NCI-H2107 treated with DMSO at 0.1 percent for 48 hours (cell line): ENCODE measurements around the gene VIPR2.
A peak's percentile ranks its signal among the peaks of the same experiment; 100 is the strongest.

ENCODE experiments used
- DNase-seq: peaks from one replicate; lab custom pipeline; 2025; ENCODE audit not compliant: unreplicated experiment; lab: John Stamatoyannopoulos, UW

Gene VIPR2

DNA sequence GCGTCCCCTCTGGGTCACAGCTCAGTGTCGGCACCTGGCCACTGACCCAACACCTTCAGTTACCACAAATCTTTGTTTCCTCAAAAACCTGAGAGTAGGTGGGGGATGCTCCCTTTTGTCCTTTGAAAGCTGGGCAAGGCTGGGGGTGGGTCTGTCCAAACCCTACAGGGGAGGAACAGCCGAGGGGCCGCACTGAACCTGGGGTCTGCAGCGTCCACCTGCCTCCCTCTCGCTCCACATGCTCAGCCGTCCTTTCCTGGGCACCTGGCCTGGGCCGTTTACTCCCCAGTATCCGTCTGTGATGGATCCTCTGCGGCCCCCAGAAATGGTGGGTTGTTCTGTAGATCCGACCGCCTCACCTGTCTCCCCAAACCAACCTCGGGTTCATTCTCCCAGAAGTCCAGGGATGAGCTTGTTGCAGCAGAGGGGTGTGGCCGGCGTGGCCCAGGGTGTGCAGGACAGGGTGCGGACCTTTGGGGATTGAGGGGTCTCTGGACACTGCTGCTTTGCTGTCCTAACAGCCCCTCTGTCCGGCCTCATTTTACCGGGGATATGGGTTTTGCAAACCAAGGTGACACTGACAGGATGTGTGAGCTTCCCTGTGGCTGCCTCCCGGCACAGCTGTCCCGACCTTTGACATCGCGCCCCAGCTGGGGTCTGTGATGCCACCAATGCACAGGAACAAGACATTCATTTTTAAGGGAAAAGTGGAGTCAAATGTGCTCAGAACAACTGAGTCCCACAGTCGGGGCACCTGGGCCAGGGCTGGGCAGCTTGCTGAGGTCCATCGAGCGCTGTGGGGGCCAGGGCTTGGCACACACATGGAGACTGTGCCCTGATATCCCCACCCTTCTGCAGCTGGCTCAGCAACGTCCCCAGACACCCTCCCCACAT is 115.9 kb downstream of the VIPR2 start:
- DNase-seq: no peak

DNA sequence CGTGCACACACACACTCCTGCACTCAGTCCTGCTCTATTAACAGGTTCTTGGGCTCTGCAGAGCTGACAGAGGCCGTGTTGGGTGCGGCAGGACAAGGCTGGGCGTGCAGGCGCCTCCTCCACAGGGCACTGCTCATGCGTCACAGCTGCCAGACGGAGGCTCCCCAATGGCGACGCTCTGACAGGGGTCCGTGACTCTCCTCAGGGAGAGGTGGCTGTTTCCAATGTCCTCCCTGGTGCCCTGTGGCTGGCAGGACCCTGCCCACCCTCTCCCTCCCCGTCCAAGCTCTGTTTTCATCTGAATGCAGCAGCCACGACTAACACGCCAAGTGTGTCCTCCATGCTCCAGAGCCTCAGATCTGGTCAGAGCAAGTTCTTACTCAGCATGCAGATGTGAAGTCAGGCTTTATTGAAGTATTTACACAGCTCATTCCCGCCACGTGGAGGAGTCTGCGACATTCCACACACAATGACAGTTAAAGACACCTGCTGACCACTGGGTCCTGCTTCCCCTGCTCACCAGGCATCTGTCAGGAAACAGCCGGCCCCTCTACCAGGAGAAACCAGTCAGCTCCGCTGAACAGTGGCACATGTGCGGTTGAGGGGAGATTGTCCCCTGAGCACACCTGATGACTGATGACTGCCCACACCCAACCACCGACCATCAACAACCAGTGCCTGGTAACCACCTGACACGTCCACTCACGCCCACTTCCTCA is 116.7 kb downstream of the VIPR2 start:
- peak; percentile 32 for DNase-seq

DNA sequence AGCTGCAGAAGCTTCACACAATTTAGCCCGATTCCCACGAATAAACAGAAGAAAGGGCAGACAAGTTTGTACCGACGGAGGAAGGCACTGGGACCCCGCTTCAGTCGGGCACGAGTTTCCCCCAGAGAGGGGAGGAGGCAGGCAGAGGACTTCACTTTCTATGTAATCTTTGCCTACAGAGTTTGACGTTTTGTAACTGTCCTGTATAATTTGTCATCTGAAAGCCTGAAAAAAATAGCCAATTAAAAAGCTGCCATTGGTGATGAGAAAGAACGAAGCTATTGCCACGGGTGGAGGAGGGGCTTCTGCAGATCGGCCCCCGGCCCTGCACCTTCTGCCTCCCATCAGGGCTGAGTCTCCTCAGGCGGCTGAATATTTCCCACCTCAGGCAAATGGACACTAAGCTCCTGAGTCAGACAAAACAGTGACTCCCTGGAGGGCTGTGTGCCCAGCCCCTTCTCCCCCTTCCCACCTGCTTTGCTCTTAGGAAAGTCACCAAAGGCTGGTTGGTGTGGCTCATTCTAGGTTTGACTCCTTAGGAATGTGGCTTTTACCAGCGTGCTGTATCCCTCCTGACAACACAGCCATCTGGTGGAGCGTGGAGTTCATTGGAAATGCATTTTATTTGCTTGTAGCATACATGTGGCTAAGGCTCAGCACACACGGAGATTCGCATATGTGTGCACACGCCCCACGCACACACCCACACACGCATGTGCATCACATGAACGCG is 117.4 kb downstream of the VIPR2 start:
- no peak for DNase-seq

DNA sequence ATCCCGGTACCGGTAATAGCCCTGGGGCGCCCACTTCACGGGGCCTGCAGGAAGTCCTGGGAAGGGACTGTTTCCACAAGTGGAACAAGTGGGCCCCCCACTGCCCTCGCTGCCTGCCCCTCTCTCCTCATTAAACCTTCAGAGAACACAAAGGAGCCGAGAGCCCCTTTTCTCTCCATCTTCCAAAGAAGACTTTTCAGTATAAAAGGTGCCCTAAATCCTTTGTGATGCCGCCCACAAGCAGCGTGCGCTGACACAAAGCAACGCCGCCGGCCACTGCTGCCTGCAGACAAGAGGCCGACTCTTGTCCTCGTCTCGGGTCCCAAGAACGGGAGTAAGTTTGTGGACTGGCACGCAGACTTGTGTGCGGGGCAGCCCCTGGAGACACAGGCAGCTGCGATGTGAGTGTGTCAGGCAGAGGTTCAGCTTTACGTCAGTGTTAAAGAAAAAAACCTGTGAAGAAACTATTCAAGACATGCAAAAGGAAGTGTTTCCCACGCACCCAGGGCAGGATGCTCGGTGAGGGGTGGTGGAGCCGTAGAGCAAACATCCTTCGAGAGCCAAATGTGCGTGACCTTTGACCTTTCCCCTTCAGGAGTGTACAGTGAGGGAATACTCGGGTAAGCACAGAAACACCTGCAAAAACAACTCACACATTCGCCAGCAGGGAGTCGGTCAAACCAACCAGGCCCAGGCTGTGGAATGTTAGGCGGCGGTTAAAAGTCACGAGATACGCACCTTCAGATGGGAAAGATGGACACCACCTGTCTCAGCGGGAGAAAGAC is 118.2 kb downstream of the VIPR2 start:
- DNase-seq: no peak

DNA sequence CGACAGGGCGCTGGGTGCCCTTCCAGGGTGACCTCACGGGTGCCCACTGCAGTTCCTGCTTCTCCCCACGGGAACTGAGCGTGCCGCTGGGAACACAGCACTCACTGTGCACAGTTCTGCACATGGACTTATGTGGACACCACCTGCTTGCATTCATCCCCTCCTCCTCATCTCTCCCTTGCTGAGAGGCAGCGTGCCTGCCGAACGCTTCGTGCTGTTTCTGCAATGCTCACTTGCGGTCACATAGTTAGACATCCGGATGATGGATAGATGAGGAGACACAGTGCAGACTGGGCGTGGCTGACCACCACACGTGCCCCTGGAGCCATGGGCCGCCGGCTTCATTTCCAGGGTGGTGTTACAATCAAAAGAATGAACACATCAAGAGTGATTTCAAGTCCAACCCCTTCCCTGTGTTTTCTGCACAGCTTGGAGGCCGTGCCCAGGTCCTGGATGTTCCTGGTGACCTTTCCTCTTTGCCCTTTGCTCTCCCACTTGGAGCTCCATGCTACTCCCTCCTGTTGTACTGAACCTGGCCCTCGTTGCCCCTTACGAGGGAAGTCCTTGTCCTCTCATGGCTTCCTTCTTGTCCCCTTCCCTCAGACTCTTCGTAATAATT is 119.4 kb downstream of the VIPR2 start:
- no peak for DNase-seq

DNA sequence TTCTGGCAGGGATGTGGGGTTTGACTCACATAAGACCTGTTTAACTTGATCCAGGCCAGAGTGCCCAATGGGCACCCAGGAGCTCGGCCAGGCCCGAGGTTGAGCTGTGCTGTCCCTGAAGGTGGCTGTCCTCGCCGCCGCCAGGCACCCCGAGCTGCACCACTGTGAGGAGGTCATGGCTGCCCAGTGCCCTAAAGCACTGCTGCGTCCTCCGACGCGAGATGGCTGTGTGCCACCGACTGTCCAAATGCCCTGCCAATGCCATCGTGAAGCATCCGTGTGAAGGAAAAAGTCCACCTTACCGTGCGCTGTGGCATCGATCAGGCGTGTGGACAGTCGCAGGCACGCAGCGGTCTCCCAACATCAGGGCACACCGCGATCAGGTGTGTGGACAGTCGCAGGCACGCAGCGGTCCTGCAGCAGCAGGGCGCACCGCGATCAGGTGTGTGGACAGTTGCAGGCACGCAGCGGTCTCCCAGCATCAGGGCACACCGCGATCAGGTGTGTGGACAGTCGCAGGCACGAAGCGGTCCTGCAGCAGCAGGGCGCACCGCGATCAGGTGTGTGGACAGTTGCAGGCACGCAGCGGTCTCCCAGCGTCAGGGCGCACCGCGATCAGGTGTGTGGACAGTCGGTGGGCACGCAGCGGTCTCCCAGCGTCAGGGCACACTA is 120.3 kb downstream of the VIPR2 start:
- DNase-seq: no peak

DNA sequence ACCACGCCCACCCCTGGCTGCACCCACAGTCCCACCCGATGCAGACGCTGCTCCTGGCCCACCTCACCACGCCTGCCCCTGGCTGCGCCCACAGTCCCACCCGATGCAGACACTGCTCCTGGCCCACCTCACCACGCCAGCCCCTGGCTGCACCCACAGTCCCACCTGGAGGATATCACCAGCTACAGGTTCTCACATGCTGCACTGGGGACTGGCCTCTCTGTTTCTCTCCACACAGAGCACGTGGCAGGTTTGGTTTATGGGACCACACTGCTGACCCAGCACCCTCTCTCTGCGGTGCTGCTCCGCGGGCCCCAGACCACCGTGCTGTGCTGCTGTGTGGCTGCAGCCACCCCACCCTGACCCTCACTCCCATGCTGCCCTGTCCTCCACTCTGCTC is 120.9 kb downstream of the VIPR2 start:
- no peak for DNase-seq

DNA sequence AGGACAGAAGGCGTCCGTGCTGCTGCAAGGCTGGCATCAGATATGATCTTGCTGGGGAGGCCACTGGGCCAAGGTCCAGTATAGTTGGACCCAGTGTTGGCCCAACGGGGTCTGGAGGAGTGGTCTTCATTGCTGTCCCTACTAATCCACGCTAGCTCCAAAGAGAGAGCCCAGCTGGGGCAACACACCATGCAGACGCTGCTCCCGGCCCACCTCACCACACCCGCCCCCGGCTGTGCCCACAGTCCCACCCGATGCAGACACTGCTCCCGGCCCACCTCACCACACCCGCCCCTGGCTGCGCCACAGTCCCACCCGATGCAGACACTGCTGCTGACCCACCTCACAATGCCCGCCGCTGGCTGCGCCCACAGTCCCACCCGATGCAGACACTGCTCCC is 121.5 kb downstream of the VIPR2 start:
- DNase-seq: no peak

DNA sequence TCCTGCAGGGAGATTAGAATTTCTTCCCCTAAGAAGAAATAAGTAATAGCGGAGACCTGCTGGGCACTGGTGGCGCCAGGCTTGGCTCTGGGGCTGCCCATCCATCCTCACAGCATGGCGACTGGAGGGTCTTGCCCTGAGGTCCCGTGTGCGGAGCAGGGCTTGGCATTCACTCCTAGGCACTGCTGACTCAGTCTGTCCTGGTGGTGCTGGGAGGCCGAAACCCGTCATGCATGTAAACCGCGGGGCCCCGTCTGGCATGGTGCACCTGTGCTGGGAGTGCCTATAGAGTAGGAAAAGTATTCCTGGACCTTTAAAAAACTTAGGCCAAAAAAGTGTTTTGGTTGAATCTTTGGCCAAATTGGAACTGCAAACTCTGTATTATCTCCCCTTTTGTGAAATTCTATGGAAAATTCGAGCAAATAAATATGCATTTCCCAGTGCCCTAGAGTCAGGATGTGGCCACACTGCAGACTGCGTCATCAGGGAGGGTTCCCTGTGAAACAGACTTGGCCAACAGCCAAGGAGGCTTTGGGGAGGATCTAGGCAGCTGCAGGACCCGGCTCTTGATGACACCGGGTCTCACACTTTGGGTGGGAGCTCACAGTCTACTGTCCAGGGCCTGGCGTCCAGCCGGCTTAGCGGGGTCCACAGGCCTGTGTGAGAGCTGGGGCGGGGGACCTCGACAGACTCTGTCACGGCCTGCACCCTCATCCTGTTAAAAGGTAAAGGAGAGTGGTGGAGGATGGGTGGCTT is 122.3 kb downstream of the VIPR2 start:
- no peak for DNase-seq

DNA sequence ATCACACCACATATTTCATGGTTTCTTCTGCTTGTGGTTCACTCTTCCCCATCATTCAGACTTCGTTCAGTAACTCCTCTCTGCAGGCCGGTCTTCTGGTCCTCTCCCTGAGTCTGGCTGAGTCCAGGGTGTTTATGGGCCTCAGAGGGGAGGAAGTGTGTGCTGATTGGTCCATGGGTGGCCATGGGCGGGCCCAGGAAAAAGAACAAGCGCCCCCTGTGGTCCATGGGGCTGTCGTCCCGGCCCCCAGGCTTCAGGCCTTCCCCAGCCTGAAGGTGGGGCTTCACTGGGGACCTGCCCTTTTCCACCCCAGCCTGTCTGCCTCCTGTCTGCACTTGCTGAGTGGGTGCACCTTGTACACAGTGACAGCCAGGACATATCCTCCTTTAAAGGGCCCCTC is 123.7 kb downstream of the VIPR2 start:
- no peak for DNase-seq

DNA sequence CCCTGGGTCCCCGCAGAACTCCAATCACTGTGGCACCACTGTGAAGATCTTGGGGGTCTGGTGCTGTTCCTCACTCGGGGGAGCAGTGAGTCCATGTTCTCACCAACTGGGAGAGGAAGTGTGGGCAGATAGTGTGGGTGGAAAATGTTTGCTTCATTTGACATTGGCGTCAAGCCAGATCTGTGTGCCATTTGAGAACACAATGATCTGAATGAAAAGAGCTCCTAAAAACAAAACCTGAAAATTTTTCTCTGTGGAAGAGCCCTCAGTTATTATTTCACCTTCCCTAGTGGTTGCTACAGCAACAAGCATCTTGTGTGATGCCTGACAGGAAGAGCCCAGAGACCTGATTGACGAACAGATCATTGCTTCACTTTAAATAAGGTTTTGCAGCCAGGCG is 125.6 kb downstream of the VIPR2 start:
- DNase-seq: no peak

DNA sequence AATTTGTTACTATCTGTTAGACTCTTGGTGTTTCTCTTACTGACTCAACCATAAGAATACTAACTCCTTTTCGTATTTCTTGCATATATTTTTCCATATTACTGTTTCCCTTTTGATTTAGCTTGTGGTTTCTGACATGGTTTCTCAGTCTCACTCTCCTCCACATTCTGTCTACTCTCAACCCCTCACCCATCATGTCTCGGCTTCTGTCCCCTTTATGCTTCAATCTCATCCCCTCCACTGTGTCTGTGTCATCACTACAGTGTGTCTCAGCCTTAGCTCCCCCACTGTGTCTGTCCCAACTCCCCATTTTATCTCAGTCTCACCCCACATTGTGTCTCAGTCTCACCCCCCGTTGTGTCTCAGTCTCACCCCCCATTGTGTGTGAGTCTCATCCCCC is 126.9 kb downstream of the VIPR2 start:
- no peak for DNase-seq

DNA sequence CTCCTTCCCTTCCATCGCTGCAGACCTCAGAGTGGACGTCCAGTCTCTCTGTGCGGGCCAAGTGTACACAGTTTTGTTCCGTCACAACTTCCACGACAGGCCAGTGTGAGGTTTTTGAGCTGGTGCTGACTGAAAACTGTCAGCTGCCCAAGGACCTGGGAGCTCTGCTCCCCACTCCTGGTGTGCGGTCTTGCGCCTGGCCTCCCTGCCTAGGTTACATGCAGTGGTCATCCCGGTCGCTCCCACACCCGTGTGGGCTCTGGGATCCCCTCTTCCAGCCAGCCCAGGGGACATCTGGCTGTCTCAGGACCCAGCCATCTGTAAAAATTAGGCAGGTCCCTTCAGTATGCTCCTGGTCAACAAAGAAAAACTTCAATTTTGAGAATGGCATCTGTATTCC is 127.5 kb downstream of the VIPR2 start:
- no peak for DNase-seq

DNA sequence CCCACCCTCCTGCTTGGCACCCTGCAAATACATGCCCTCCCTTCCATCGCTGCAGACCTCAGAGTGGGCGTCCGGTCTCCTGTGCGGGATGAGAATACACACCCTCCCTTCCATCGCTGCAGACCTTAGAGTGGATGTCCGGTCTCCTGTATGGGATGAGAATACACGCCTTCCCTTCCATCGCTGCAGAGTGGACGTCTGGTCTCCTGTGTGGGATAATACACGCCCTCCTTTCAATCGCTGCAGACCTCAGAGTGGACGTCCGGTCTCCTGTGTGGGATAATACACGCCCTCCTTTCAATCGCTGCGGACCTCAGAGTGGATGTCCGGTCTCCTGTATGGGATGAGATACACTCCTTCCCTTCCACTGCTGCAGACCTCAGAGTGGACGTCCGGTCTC is 128.1 kb downstream of the VIPR2 start:
- DNase-seq: no peak

DNA sequence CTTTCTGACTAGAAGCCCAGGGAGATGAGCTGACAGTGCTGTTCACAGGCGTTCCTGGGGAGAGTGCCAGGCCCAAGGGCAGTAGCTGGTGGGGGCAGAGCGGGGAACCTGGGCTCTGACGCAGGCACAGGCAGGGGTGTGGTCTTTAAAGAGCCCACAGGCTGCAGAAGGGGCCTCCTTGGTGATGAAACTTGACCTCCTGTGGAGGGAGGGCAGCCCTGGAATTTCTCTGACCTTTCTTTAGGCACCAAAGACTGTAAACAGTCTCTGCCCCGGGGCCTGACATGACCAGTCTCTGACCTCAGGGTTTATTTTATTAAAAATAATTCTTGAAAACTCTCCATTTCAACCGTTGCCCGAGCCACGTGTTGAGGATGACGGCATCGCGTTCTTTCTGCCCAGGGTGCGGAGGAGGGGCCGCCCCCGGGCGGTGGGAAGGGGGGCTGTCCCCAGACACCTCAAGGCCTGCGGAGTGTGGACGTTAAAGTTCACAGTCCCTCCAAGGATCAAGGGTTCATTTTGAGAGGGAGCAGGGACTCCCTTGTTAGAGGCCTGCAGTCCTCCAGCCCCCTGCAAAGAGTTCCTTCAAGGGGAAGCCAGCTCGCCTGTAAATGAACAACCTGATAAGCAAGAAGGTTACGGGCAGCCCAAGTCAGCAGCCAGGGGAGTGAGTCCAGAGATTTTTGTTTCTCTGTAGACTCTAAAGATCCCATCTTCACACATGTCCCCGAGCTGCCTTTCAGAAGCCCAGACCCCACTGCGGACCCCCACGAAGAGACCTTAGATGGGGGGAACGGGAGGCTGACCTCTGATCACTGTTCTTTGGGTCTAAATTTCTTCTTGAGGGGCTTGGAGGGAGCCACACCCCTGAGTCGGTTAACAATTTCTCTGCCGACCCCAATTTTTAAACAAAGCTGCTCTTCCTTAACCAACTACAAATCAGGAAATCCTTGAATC is 128.9 kb downstream of the VIPR2 start:
- no peak for DNase-seq

DNA sequence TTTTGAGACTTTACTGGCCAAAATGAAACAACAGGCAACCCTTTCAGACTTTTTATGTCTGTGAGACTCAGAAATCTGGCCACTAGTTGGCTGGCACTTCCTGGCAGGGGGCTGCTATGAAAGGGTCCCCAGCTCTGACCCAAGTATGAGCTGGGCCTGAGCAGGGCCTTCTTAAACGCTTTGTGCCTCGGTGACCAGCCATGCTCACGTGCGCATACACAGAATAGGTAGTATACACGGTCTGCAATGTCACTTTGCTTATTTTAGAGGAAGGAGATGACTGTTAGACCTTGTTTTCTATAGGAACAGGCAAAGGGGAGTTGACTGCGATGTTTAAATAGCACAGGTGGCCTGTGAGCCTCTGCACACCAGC is 129.6 kb downstream of the VIPR2 start:
- DNase-seq: no peak

DNA sequence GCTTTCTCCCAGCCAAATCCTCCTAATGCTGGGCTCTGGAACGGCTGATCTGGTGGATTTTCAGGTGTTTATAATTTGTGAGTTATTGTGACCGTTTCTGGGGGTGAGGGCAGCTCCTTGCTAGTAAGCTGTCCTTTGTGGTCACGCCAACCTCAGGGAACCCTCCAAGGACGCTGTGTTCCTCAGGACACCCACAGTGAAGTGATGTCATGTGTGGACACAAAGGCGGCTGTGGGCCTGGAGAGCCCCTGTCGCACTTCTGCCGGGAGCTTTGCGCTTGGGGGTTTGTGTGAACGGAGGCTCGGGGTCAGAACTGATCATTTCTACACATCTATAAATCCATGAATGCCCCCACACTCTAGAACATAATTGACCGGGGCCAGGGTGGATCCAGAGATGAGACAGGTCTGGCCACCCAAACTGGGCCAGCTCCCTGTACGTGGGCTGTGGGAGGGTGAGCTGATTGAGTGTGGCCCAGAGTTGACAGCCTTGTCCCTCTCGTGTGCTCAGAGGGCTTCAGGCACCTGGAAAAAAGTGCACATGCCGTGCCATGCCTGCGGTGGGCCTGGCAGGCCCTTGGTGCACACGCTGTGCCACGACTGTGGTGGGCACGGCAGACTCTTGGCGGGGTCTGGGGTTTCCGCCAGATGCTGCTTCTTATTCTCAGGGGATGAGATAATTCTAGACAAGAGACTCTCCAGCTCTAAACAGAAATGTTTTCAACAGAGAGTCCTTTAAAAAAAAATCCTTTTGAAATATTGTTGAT is 130.2 kb downstream of the VIPR2 start:
- no peak for DNase-seq
